ENCODE data around the gene HOXA1.

- TF ChIP-seq CTCF (IDR thresholded peaks at IDR 0.05 in 4 of 5, conservative IDR thresholded peaks at IDR 0.05 in 1 of 5) (no peak), POLR2A (IDR thresholded peaks at IDR 0.05) (no peak)
Measured at GRCh38 chr7:27144781-27145164, 49.0 kb upstream of the HOXA1 start.

All from gastrocnemius medialis (tissue), 4 donors.